IPS-NIHi11 (cell line): ENCODE results near the gene CCNQ.

Experiments used
- DNase-seq: peaks from one replicate; pipeline ENCODE4 v3.0.0; 2012; ENCODE audit warnings: mixed read lengths, low spot score

CCNQ gene

GRCh38 chrX:153637121-153638040 is 38.4 kb upstream of the CCNQ start:
- DNase-seq: no peak

GRCh38 chrX:153636716-153637115 is 37.8 kb upstream of the CCNQ start:
- DNase-seq: no peak

GRCh38 chrX:153635788-153636668 is 37.1 kb upstream of the CCNQ start:
- DNase-seq: peak; percentile 76

- DNase-seq: no peak
These were observed 36.4 kb upstream of the CCNQ start for GRCh38 chrX:153635388-153635787.

- DNase-seq: no peak
These were observed 35.9 kb upstream of the CCNQ start for GRCh38 chrX:153634832-153635231.

- no peak for DNase-seq
These were observed 35.3 kb upstream of the CCNQ start for GRCh38 chrX:153634236-153634635.

GRCh38 chrX:153633607-153634180 is 34.8 kb upstream of the CCNQ start:
- DNase-seq: no peak

- DNase-seq: no peak
These were observed 34.1 kb upstream of the CCNQ start for GRCh38 chrX:153633048-153633447.

- DNase-seq: no peak
These were observed 33.6 kb upstream of the CCNQ start for GRCh38 chrX:153632595-153632946.

- no peak for DNase-seq
These were observed 33.1 kb upstream of the CCNQ start for GRCh38 chrX:153631907-153632594.

- DNase-seq: no peak
These were observed 32.4 kb upstream of the CCNQ start for GRCh38 chrX:153631346-153631745.

GRCh38 chrX:153628665-153629064 is 29.7 kb upstream of the CCNQ start:
- DNase-seq: no peak

- DNase-seq: no peak
These were observed 29.2 kb upstream of the CCNQ start for GRCh38 chrX:153628129-153628528.

GRCh38 chrX:153627675-153628111 is 28.8 kb upstream of the CCNQ start:
- no peak for DNase-seq

GRCh38 chrX:153626863-153627674 is 28.1 kb upstream of the CCNQ start:
- no peak for DNase-seq

- no peak for DNase-seq
These were observed 27.2 kb upstream of the CCNQ start for GRCh38 chrX:153626025-153626633.

GRCh38 chrX:153625271-153626024 is 26.5 kb upstream of the CCNQ start:
- DNase-seq: no peak

GRCh38 chrX:153624196-153625091 is 25.5 kb upstream of the CCNQ start:
- no peak for DNase-seq
